ENCODE data around the gene YBX1.
"Not testable (repeated sequence)": the region's sequence is repeated elsewhere in the genome, so short reads cannot be mapped to it uniquely, and the experiment has no call there.

Gene YBX1

DNA sequence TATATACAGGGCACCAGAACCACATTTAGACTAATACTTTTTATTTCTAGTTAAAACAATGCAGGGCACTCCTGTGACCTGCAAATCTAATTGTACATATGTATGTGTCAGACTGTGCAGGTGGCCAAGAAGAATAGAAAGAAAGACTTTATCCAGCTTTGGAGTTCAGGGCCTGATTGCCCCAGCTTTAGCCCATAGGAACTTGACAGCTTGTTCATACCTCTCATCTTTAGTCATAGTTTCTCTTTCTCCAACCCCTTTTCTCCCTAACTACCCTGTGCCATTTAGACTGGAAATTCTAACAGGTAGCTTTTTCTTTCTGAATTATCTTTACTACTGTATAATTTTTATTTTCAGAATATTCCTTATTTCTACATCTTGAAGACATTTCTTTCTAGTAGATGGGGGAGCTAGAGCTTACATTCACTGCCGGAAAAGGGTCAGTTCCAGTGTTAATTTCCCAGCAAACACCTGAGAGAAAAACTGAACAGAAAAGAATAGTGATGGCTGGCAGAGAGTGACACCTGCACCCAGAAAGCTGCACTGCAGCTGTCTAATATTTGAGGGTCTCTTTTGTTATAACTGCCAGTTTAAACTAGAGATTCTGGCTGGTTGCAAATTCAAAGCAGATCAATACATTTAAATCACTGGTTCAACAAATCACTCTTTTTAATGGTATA is 8.4 kb downstream of the YBX1 start:
- DNase-seq (ENCODE audit: low spot score): no peak

DNA sequence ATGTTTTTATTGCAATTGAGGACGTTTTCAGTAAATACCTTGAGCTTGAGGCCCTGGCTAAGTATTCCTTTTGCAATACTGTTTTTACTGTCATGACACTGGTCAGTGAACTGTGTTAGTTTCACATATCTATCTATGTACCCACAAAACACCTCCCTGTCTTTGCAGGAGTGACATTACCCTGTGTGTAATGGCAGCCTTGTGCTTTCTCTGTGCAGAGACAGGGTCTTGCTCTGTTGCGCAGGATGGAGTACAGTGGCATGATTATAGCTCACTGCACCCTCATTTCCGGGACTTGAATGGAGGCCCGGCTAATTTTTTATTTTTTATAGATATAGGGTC is 8.9 kb downstream of the YBX1 start:
- DNase-seq (ENCODE audit: low spot score): no peak

GRCh38 chr1:42692461-42692860 is 10.2 kb downstream of the YBX1 start:
- peak; percentile 23 for DNase-seq (ENCODE audit: low spot score)

DNA sequence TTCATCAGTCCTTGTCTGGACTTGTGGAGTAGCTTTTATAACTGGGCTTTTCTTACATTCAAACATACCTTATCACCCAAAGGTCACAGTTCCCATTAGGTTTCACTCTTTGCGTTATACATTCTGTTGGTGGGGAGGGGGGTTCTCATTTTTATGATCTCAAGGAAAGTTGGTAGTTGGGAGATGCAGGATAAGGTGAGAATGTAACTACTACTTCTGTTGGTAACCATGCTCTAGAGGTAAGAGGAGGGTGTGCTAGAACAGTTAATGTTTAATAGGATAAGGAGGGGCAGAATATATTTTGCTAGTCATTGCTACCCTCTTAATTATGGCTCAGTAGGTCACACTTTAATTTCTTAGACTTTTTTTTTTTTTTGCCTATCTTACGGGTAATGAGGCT is 10.7 kb downstream of the YBX1 start:
- DNase-seq (ENCODE audit: low spot score): no peak

GRCh38 chr1:42698081-42698813 is 16.0 kb downstream of the YBX1 start:
- DNase-seq (ENCODE audit: low spot score): no peak

GRCh38 chr1:42700006-42700405 is 17.8 kb downstream of the YBX1 start:
- DNase-seq (ENCODE audit: low spot score): no peak

DNA sequence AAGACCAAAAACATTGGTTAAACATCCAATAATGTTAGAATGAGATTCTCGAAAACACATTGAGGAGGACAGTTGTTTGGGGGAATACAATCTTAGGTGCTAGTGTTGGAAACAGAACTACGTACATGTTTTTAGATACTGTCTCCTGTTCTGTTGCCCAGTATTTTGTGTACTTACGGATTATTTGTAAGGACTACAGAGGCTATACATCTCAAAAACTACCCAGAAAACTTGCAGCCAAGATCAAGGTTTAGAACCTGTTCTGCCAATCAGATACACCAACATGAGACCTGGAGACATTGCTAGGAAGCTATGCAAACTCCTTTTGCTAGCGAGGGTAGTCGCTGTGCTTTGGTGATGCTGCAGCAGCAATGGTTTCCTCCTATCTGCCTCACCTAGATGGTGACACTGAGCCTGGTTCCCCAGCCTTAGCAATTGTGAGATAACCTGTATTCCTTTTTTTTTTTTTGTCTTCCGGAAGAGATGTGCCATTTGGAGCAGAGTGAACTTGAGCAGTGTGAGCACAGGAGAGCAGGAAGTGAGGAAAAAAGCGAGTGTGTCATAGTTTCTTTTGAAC is 21.8 kb downstream of the YBX1 start:
- no peak for DNase-seq (ENCODE audit: low spot score)

- DNase-seq (ENCODE audit: low spot score): not testable (repeated sequence)
Observed at GRCh38 chr1:42712808-42713207, 30.6 kb downstream of the YBX1 start.

DNA sequence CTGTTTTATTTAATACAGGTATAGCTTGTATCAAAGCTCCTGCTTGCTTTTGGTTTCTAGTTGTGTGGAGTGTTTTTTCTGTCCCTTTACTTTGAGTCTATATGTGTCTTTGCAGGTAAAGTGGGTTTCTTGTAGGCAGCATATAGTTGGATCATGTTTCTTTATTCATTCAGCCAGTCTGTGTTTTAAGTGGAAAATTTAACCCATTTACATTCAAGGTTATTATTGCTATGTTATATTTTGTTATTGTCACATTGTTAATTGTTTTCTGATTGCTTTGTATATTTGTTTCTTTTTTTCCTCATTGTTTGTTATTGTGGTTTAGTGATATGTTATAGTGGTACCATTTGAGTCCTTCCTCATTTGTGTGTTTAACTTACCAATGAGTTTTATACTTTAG is 31.1 kb downstream of the YBX1 start:
- no peak for DNase-seq (ENCODE audit: low spot score)

GRCh38 chr1:42714441-42714840 is 32.2 kb downstream of the YBX1 start:
- not testable (repeated sequence) for DNase-seq (ENCODE audit: low spot score)

- no peak for DNase-seq (ENCODE audit: low spot score)
Observed at GRCh38 chr1:42720868-42721267, 38.6 kb downstream of the YBX1 start.

DNA sequence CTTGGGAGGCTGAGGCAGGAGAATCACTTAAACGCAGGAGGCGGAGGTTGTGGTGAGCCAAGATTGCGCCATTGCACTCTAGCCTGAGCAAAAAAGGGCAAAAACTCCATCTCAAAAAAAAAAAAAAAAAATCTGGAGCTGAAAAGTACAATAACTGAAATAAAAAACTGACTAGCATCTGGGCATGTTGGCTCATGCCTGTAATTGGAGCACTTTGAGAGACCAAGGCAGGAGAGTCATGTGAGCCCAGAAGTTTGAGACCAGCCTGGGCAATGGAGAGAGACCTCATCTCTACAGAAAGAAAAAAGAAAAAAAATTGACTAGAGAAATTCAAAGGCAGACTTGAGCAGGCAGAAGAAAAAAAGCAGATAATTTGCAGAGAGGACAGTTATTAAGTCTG is 39.7 kb downstream of the YBX1 start:
- no peak for DNase-seq (ENCODE audit: low spot score)

DNA sequence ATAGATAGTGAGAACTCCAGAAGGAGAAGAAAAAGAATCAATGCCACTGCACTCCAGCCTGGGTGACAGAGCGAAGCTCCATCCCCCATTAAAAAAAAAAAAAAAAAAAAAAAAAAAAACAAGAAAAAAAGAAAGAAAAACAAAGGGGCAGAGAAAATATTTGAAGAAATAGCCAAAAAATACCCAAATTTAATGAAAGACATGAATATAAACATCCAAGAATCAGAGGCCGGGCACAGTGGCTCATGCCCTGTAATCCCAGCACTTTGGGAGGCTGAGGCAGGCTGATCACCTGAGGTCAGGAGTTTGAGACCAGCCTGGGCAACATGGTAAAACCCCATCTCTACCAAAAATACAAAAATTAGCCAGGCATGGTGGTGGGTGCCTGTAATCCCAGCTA is 40.2 kb downstream of the YBX1 start:
- DNase-seq (ENCODE audit: low spot score): not testable (repeated sequence)

DNA sequence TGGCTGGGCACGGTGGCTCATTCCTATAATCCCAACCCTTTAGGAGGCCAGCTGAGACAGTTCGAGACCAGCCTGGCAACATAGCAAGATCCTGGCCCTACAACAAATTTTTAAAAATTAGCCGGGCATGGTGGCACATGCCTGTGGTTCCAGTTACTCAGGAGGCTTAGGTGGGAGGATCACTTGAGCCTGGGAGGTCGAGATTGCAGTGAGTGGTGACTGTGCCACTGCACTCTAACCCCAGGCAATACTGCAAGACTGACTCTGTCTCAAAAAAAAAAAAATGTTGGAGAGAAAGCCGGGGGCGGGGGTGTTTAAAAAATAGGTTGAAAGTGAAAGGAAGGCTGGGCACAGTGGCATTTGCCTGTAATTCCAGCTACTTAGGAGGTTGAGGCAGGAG is 41.3 kb downstream of the YBX1 start:
- no peak for DNase-seq (ENCODE audit: low spot score)

DNA sequence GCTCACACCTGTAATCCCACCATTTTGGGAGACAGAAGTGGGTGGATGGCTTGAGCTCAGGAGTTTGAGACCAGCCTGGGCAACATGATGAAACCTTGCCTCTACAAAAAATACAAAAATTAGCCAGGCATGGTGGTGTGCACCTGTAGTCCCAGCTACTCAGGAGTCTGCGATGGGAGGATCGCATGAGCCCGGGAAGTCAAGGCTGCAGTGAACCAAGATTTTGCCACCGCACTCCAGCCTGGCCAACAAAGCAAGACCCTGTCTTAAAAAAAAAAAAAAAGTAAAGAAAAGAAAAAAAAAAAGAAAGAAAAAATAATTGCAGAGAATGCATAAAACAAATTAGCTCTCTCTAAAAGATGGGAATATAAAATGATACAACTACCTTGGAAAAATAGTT is 43.6 kb downstream of the YBX1 start:
- DNase-seq (ENCODE audit: low spot score): not testable (repeated sequence)

GRCh38 chr1:42730002-42730401 is 47.8 kb downstream of the YBX1 start:
- DNase-seq (ENCODE audit: low spot score): no peak

DNA sequence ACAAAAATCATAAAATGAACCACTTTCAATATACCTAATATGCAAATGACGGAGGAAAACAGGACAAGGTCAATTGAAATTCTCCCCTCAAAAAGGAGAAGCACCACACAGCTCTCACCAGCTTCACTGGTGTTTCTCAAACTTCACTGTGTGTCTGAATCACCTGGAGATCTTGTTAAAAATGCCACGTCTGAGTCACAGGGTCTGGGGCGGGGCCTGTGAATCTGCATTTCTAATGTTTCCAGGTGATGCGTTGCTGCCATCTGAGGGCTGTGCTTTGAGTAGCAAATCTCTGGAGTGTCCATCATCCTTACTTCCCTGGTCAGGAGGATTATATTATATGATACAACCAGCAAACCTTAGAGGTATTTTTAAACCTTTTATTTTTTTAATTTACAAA is 48.8 kb downstream of the YBX1 start:
- no peak for DNase-seq (ENCODE audit: low spot score)

GRCh38 chr1:42731585-42731984 is 49.4 kb downstream of the YBX1 start:
- DNase-seq (ENCODE audit: low spot score): no peak

GRCh38 chr1:42732126-42732680 is 50.0 kb downstream of the YBX1 start:
- DNase-seq (ENCODE audit: low spot score): no peak

DNA sequence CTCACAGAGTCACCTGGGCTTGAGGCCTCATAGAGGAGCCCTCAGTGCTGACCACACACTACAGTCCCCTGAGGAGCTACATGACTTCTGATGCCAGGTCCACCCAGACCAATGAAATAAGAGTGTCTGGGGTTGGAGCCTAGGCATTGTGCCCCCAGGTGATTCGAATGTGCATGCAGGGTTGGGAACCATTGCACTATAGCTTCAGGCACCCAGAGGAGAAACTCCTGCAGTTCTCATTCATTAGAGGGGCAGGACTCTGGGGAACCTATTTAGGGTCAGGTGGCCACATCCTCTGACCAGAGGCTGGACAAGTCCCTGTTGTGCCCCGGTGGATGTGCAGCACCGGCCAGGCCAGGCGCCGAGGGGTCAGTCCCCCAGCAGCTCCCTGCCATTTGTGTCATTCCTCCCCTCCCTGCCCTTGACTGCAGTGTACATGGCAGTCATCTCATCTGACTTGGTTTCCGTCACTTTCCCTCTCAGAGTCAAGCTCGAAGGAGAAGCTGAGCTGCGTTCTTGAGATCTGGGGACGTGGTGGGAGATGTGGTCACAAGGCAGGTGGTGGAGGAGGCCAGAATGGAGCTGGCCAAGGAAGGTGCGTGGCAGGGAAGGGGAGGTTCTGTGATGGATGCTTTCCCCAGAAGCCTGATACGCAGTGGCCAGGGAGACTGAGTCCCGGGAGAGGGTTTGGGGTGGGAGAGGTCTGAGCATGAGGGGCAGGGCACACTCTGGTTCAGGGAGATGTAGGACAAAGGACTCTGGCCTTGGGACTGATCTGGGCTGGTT is 51.4 kb downstream of the YBX1 start:
- no peak for DNase-seq (ENCODE audit: low spot score)

GRCh38 chr1:42734201-42735035 is 52.2 kb downstream of the YBX1 start:
- no peak for DNase-seq (ENCODE audit: low spot score)

DNA sequence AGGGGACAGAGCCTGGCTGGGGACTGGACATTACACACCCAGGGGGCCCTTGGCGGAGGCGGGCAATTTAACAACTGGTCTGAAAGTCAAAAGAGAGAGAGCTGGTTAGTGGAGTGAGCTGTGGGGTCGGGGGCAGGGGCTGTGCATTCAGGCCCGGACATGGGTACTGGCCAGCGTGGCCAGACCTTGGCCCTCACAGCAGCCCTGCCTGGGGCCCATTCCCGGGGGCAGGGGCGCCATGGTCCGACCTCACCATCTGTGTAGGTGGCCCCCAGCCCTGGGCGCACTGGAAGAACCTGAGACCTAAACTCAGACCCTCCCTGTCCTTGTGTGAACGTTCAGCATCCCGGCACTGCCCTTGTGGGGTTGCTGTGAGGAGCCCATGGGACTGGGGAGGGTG is 52.8 kb downstream of the YBX1 start:
- no peak for DNase-seq (ENCODE audit: low spot score)
